Right lobe of liver (tissue), 4 donors: ENCODE results near the gene HTRA3.

Source experiments
- POLR2A ChIP-seq: fragments of 450-650 bp; IDR thresholded peaks from one replicate; pipeline ENCODE4 v1.6.1; 2017; ENCODE audit warnings: antibody characterized with exemption, mild to moderate bottlenecking
- TF ChIP-seq, protein P1 (sequence below), 4 donors: fragments of 200-600 bp in 3 of 4; fragments of 450-650 bp in 1 of 4; IDR thresholded peaks; one replicate each; pipeline versions ENCODE4 v1.5.1 to v1.8.0; 2016 to 2022; ENCODE audit warnings: antibody characterized with exemption in 4 of 4, mild to moderate bottlenecking in 2 of 4
- donor health status: DM: no; HTN: no; CAD: no.
- donor health status: DM: no; HTN: no; CAD: no.
- donor health status: DM: no; HTN: yes; CAD: no.

DNA sequence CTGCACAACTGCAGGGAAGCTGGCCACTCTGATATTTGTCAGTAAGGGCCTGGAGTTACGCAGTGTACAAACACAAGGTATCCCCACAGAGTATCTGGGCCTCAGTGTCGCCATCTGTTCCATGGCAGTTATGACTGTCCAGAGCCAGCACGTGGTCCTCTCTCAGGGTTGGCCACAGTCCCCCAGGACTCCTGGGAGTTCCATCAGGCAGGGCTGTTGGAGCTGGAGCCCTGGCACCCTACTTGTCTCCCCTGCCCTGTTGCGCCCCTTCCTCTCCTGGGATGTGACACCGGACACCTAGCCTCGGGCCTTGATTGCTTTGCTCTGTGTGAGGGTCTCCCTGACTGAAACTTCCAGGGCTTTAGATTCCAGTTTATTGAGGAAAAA, 8.4 kb downstream of the HTRA3 start:
- TF ChIP-seq, protein P1, sequence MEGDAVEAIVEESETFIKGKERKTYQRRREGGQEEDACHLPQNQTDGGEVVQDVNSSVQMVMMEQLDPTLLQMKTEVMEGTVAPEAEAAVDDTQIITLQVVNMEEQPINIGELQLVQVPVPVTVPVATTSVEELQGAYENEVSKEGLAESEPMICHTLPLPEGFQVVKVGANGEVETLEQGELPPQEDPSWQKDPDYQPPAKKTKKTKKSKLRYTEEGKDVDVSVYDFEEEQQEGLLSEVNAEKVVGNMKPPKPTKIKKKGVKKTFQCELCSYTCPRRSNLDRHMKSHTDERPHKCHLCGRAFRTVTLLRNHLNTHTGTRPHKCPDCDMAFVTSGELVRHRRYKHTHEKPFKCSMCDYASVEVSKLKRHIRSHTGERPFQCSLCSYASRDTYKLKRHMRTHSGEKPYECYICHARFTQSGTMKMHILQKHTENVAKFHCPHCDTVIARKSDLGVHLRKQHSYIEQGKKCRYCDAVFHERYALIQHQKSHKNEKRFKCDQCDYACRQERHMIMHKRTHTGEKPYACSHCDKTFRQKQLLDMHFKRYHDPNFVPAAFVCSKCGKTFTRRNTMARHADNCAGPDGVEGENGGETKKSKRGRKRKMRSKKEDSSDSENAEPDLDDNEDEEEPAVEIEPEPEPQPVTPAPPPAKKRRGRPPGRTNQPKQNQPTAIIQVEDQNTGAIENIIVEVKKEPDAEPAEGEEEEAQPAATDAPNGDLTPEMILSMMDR (IDR thresholded peaks at IDR 0.05): no peak
- no peak for TF ChIP-seq POLR2A
